H1 (cell line): ENCODE measurements around the gene SLC13A5. TPM values are rescaled to one million over a fixed set of nuclear protein-coding genes. Genes with fewer than 3 reads are reported as not detected.

Experiments used
- CTCF ChIA-PET: fragments of 300-600 bp; sonication (Branson Sonifier 250); formaldehyde crosslinking; loops from one replicate; lab custom pipeline; 2021; ENCODE audit not compliant: partially characterized antibody; lab: Charles Lee
- POLR2A ChIA-PET: fragments of 300-600 bp; sonication (Branson Sonifier 250); formaldehyde crosslinking; loops from one replicate; lab custom pipeline; 2021; ENCODE audit warnings: inconsistent platforms; ENCODE audit not compliant: partially characterized antibody; lab: Charles Lee
- DNase-seq, 2 experiments: peaks; one replicate each; pipeline versions ENCODE4 v3.0.0 to v3.0.0-alpha.2; 2010 to 2022; ENCODE audit warnings: low spot score in 2 of 2, low read depth in 1 of 2, mixed read lengths in 1 of 2
- FAIRE-seq: peaks from 2 replicates; lab custom pipeline; 2011; peaks lifted over from hg19 to GRCh38; lab: Jason Lieb, UNC
- H2AFZ ChIP-seq: 2 replicates; pipeline ENCODE4 v1.8.1; 2012; ENCODE audit warnings: low read length, inconsistent platforms
- H2AK5ac ChIP-seq: 2 replicates; pipeline ENCODE4 v1.6.1; 2013; ENCODE audit warnings: low read depth, low read length
- H2BK120ac ChIP-seq: replicated peaks from 2 replicates; pipeline ENCODE3; 2013; ENCODE audit warnings: low read depth, low read length, inconsistent platforms
- H2BK12ac ChIP-seq: 2 replicates; pipeline ENCODE4 v1.6.1; 2013; ENCODE audit warnings: low read depth, low read length
- H2BK15ac ChIP-seq: 2 replicates; pipeline ENCODE4 v1.6.1; 2013; ENCODE audit warnings: low read length
- H2BK20ac ChIP-seq: 2 replicates; pipeline ENCODE4 v1.6.1; 2013; ENCODE audit warnings: low read length
- H2BK5ac ChIP-seq: 2 replicates; pipeline ENCODE4 v1.6.1; 2013; ENCODE audit warnings: low read depth, low read length
- H3K14ac ChIP-seq: 2 replicates; pipeline ENCODE4 v1.6.1; 2013; ENCODE audit warnings: inconsistent platforms; ENCODE audit not compliant: insufficient read length
- H3K18ac ChIP-seq: 2 replicates; pipeline ENCODE4 v1.6.1; 2013; ENCODE audit warnings: low read length; ENCODE audit errors: extremely low read depth
- H3K23ac ChIP-seq: 2 replicates; pipeline ENCODE4 v1.6.1; 2013; ENCODE audit warnings: inconsistent platforms; ENCODE audit not compliant: insufficient read length
- H3K23me2 ChIP-seq: 2 replicates; pipeline ENCODE4 v1.6.1; 2013; ENCODE audit warnings: low read depth, low read length
- H3K27ac ChIP-seq: 2 replicates; pipeline ENCODE4 v1.6.1; 2011; ENCODE audit warnings: low read depth, low read length, inconsistent platforms
- H3K27me3 ChIP-seq, 4 experiments: replicated peaks in 1 of 4; 1 replicate in 1 of 4; 2 replicates in 3 of 4; pipeline versions ENCODE4 v1.6.1 to v1.8.1; 2011 to 2013; ENCODE audit warnings: low read length in 3 of 4, mild to moderate bottlenecking in 3 of 4, inconsistent platforms in 2 of 4, mixed read lengths in 2 of 4, moderate library complexity in 1 of 4; ENCODE audit not compliant: control insufficient read depth in 3 of 4, insufficient read depth in 3 of 4; ENCODE audit errors: extremely low read depth in 1 of 4
- H3K36me3 ChIP-seq, 4 experiments: 2 replicates each; pipeline versions ENCODE4 v1.6.1 to v1.8.1; 2011 to 2013; ENCODE audit warnings: mild to moderate bottlenecking in 4 of 4, low read length in 3 of 4, moderate library complexity in 2 of 4, control low read depth in 1 of 4, inconsistent platforms in 1 of 4; ENCODE audit not compliant: insufficient read depth in 4 of 4, control insufficient read depth in 2 of 4
- H3K4ac ChIP-seq: replicated peaks from 2 replicates; pipeline ENCODE3; 2013; ENCODE audit warnings: low read length, low read depth, mixed read lengths, inconsistent platforms; ENCODE audit not compliant: insufficient read length
- H3K4me1 ChIP-seq, 4 experiments: replicated peaks in 1 of 4; 1 replicate in 1 of 4; 2 replicates in 3 of 4; pipeline versions ENCODE4 v1.6.1 to v1.8.1; 2011 to 2013; ENCODE audit warnings: low read length in 3 of 4, inconsistent platforms in 2 of 4, mixed read lengths in 1 of 4; ENCODE audit not compliant: insufficient read depth in 4 of 4, control insufficient read depth in 3 of 4
- H3K4me2 ChIP-seq, 2 experiments: 2 replicates each; pipeline versions ENCODE4 v1.6.1 to v1.8.1; 2011 to 2013; ENCODE audit warnings: low read depth in 2 of 2, low read length in 2 of 2, control low read depth in 1 of 2, inconsistent platforms in 1 of 2, mild to moderate bottlenecking in 1 of 2; ENCODE audit not compliant: insufficient read depth in 1 of 2
- H3K4me3 ChIP-seq, 4 experiments: fragments of 200-600, 300-600 bp in 1 of 4; sonication (generic), shearing (Covaris generic), sonication (Bioruptor Twin) in 1 of 4; 2 replicates each; pipeline versions ENCODE4 v1.5.1 to v1.8.1; 2011 to 2016; ENCODE audit warnings: low read length in 4 of 4, low read depth in 3 of 4, control low read depth in 2 of 4, inconsistent platforms in 2 of 4, mild to moderate bottlenecking in 2 of 4, mixed read lengths in 1 of 4, moderate library complexity in 1 of 4; ENCODE audit not compliant: insufficient read depth in 2 of 4; ENCODE audit errors: extremely low read depth in 1 of 4
- H3K56ac ChIP-seq: replicated peaks from 2 replicates; pipeline ENCODE3; 2013; ENCODE audit warnings: low read depth, mild to moderate bottlenecking, mixed read lengths, low read length, inconsistent platforms; ENCODE audit not compliant: insufficient read length
- H3K79me1 ChIP-seq: 2 replicates; pipeline ENCODE4 v1.6.1; 2013; ENCODE audit warnings: low read depth, low read length, control low read depth
- H3K79me2 ChIP-seq, 2 experiments: 2 replicates each; pipeline versions ENCODE4 v1.6.1 to v1.8.1; 2012 to 2013; ENCODE audit warnings: low read length in 2 of 2, mild to moderate bottlenecking in 2 of 2, inconsistent platforms in 1 of 2; ENCODE audit not compliant: insufficient read depth in 2 of 2, control insufficient read depth in 1 of 2
- H3K9ac ChIP-seq, 4 experiments: replicated peaks in 1 of 4; 1 replicate in 1 of 4; 2 replicates in 3 of 4; pipeline versions ENCODE4 v1.6.1 to v1.8.1; 2011 to 2013; ENCODE audit warnings: low read depth in 3 of 4, low read length in 3 of 4, control low read depth in 2 of 4, mild to moderate bottlenecking in 2 of 4, moderate library complexity in 2 of 4, inconsistent platforms in 1 of 4; ENCODE audit errors: extremely low read depth in 1 of 4
- H3K9me3 ChIP-seq, 2 experiments: 2 replicates each; pipeline versions ENCODE4 v1.6.1 to v1.8.1; 2012 to 2013; ENCODE audit warnings: mild to moderate bottlenecking in 2 of 2, moderate library complexity in 2 of 2, control low read depth in 1 of 2, inconsistent platforms in 1 of 2, low read depth in 1 of 2, low read length in 1 of 2, mixed read lengths in 1 of 2; ENCODE audit not compliant: insufficient read depth in 2 of 2
- H4K20me1 ChIP-seq, 2 experiments: replicated peaks in 1 of 2; 2 replicates each; pipeline versions ENCODE3 to v1.8.1; 2011 to 2013; ENCODE audit warnings: inconsistent platforms in 2 of 2, low read length in 2 of 2, mild to moderate bottlenecking in 1 of 2; ENCODE audit not compliant: insufficient read depth in 2 of 2, control insufficient read depth in 1 of 2
- H4K5ac ChIP-seq: 2 replicates; pipeline ENCODE4 v1.6.1; 2013; ENCODE audit warnings: low read length, low read depth, mixed read lengths, inconsistent platforms; ENCODE audit not compliant: insufficient read length
- H4K8ac ChIP-seq: 2 replicates; pipeline ENCODE4 v1.8.0; 2013; ENCODE audit warnings: mild to moderate bottlenecking, moderate library complexity, low read length, inconsistent platforms; ENCODE audit not compliant: insufficient read depth; ENCODE audit errors: extremely low read depth
- H4K91ac ChIP-seq: replicated peaks from 2 replicates; pipeline ENCODE3; 2013; ENCODE audit warnings: low read length, mixed read lengths, inconsistent platforms; ENCODE audit not compliant: insufficient read length
- BACH1 ChIP-seq: IDR thresholded peaks from 2 replicates; pipeline ENCODE4 v1.6.1; 2012; ENCODE audit warnings: low read length, improper control_type of control experiment
- CBX8 ChIP-seq: fragments of 300-800, 300-1000 bp; sonication (generic); IDR thresholded peaks from 2 replicates; pipeline ENCODE4 v1.7.1; 2016; ENCODE audit warnings: low read depth, low read length, borderline replicate concordance
- CREB1 ChIP-seq: IDR thresholded peaks from 2 replicates; pipeline ENCODE4 v1.6.1; 2012; ENCODE audit warnings: inconsistent platforms
- CTCF ChIP-seq, 3 experiments: IDR thresholded peaks; 1 replicate in 2 of 3; 2 replicates in 1 of 3; pipeline versions ENCODE4 v1.5.1 to v1.6.1; 2011; ENCODE audit warnings: low read length in 3 of 3, mild to moderate bottlenecking in 3 of 3, inconsistent platforms in 2 of 3, low read depth in 1 of 3, moderate library complexity in 1 of 3; ENCODE audit not compliant: insufficient read depth in 1 of 3; ENCODE audit errors: control extremely low read depth in 1 of 3
- E2F6 ChIP-seq: IDR thresholded peaks from 2 replicates; pipeline ENCODE4 v1.6.1; 2012; ENCODE audit warnings: inconsistent platforms
- GTF2F1 ChIP-seq: IDR thresholded peaks from 2 replicates; pipeline ENCODE4 v1.6.1; 2012; ENCODE audit warnings: low read depth, low read length, improper control_type of control experiment, borderline replicate concordance
- KDM5A ChIP-seq: fragments of 200-600 bp; IDR thresholded peaks from 2 replicates; pipeline ENCODE4 v1.7.1; 2012; ENCODE audit warnings: mild to moderate bottlenecking, low read length, inconsistent platforms, mixed read lengths
- NANOG ChIP-seq: IDR thresholded peaks from 2 replicates; pipeline ENCODE4 v1.6.1; 2011; ENCODE audit warnings: low read length, low read depth, mild to moderate bottlenecking, inconsistent platforms; ENCODE audit not compliant: insufficient read depth, poor library complexity, severe bottlenecking
- POU5F1 ChIP-seq: IDR thresholded peaks from 2 replicates; pipeline ENCODE4 v1.6.1; 2011; ENCODE audit warnings: low read depth, mild to moderate bottlenecking, low read length, moderate library complexity
- SIX5 ChIP-seq: IDR thresholded peaks from 2 replicates; pipeline ENCODE4 v1.6.1; 2011; ENCODE audit warnings: mild to moderate bottlenecking, low read depth, low read length
- TBP ChIP-seq: IDR thresholded peaks from 2 replicates; pipeline ENCODE4 v1.6.1; 2011; ENCODE audit warnings: low read depth, low read length, improper control_type of control experiment
- WGBS, 2 experiments: shearing (Covaris generic) in 1 of 2; methylation state at CpG; one replicate each; pipeline versions ENCODE4 v1.1.6 to v1.1.7; 2013 to 2015; ENCODE audit warnings: low lambda C conversion rate in 2 of 2, mixed read lengths in 2 of 2, inconsistent platforms in 1 of 2, low coverage in 1 of 2, missing lambda C conversion rate in 1 of 2; ENCODE audit not compliant: insufficient replicate concordance in 2 of 2, insufficient coverage in 1 of 2, insufficient read length in 1 of 2; ENCODE audit errors: extremely low coverage in 1 of 2, missing lambda C conversion rate in 1 of 2; 5-methylcytosine and 5-hydroxymethylcytosine counted together
- polyA plus RNA-seq, 7 experiments: library from polyadenylated mRNA; depleted of rRNA in 3 of 7; stranded (reverse) in 5 of 7; unstranded in 2 of 7; fragments of >200 nt in 5 of 7; fragments of 200-250 nt in 2 of 7; gene quantifications; 1 replicate in 5 of 7; 2 replicates in 1 of 7; 4 replicates in 1 of 7; pipeline versions ENCODE4 v1.2.1 to v1.2.3, GENCODE V29; 2011 to 2013; ENCODE audit warnings: missing spikeins in 2 of 7, mixed read lengths in 2 of 7
- total RNA-seq: library from RNA; stranded (reverse); fragmentation: NEBNext Ultra II Directional; extraction: Animal tissue kit (Norgen Biotek cat#: 25700); gene quantifications from 2 replicates; pipeline ENCODE4 v1.2.1, GENCODE V29; 2021

SLC13A5 gene
- total and polyA plus RNA-seq, 2 of the 8 experiments (the other 6 are each of a cell fraction or from before 2014, with no cell fraction given): 2.1 to 2.6 TPM

DNA sequence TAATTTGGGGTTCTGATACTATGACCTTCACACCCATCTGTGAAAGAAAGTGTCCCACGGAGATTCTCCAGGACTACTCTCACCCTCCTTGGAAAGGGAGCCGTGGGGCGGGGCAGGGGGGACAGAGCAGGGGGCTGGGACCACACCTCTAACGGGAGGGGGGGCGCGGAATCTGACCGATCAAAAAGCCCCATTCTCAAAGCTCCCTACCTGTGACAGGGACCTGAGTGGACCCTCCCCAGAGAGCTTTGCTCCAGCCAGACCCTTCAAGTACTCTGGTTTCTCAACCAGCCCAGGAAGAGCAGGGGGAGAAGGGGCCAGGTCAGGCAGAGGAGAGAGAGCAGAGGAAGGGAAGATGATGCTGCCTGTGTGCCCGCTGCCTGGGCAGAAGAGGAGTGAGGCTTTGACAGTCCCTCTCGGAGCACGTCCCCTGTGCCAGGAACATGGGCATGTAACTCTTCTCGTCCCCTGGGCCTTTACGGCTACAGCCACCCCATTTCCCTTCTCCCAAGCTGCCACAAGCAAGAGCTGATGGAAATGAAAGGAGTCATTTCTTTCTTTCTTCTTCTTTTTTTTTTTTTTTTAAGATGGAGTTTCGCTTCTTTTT lies 43.4 kb upstream of the SLC13A5 start:
- H3K9me3 ChIP-seq: no peaks in the 10 kb centered on the region
- no peak overlapping the region for H2AFZ ChIP-seq
- no peak overlapping the region for H3K27ac ChIP-seq
- no peak overlapping the region for H2BK15ac ChIP-seq
- no peak overlapping the region for H2BK5ac ChIP-seq
- DNase-seq (no peak), FAIRE-seq (no peak)
- H4K8ac ChIP-seq: no peak overlapping the region
- 91% methylated on average over 7 of the region's 13 CpGs; no CpG with 5 or more reads in 1 of the 2 experiments for WGBS, 2 experiments
- no peak overlapping the region for H4K91ac ChIP-seq
- H3K4me1 ChIP-seq: peaks cover 0 to 12% (median 3%) of the 10 kb centered on the region in 4 experiments; a peak in 4 of 7 replicates
- no peak overlapping the region for H4K5ac ChIP-seq
- H3K56ac ChIP-seq: no peak overlapping the region
- ChIA-PET POLR2A (no interaction called here), CTCF (interaction anchor here (1.1 to 1.7 kb wide), 3 partner anchors 21 to 97 kb away, joined by 4 read pairs; no protein-coding TSS in a partner anchor)
- no peak overlapping the region for H2AK5ac ChIP-seq
- H3K23ac ChIP-seq: no peak overlapping the region
- H2BK12ac ChIP-seq: no peak overlapping the region
- no peak overlapping the region for H3K4me3 ChIP-seq
- no peak overlapping the region for H3K4me2 ChIP-seq
- no peak overlapping the region for H3K18ac ChIP-seq
- H4K20me1 ChIP-seq: no peaks in the 10 kb centered on the region
- H2BK20ac ChIP-seq: no peak overlapping the region
- H3K23me2 ChIP-seq: 0 out of 2 replicates have a peak, but pooled peaks cover 1% of the 10 kb centered on the region
- H3K79me2 ChIP-seq: no peaks in the 10 kb centered on the region
- H3K27me3 ChIP-seq: no peaks in the 10 kb centered on the region; a peak in 1 of 7 replicates
- H3K14ac ChIP-seq: no peak overlapping the region
- no peak overlapping the region for H3K4ac ChIP-seq
- no peaks in the 10 kb centered on the region for H3K79me1 ChIP-seq
- H2BK120ac ChIP-seq: no peak overlapping the region
- no peaks in the 10 kb centered on the region for H3K36me3 ChIP-seq
- H3K9ac ChIP-seq: no peak overlapping the region
- TF ChIP-seq CREB1 (no peak), CBX8 (no peak), E2F6 (no peak), TBP (no peak), BACH1 (no peak), GTF2F1 (no peak), POU5F1 (no peak), KDM5A (no peak), NANOG (no peak), CTCF (IDR thresholded peaks at IDR 0.05; ENCODE audit: control extremely low read depth in 1 of 3, insufficient read depth in 1 of 3, low read depth in 1 of 3, low read length in 3 of 3) (no peak), SIX5 (no peak)
